Endothelial cell of umbilical vein (primary cell): ENCODE measurements around the gene CC2D1A. TPM values are rescaled to one million over a fixed set of nuclear protein-coding genes. Genes with fewer than 3 reads are reported as not detected.

Experiments used
- BruUV-seq: library from RNA; stranded (reverse); fragments of 400-500 nt; replicated peaks from 2 replicates; lab custom pipeline; 2021; lab: Mats Ljungman, UMichigan
- CTCF ChIA-PET: fragments of 300-600, 350-600 bp; sonication (Branson Sonifier 250); formaldehyde crosslinking; loops from one replicate; lab custom pipeline; 2021; ENCODE audit warnings: antibody characterized with exemption, inconsistent platforms; lab: Charles Lee
- POLR2A ChIA-PET: fragments of 300-600, 350-600 bp; sonication (Branson Sonifier 250); formaldehyde crosslinking; loops from one replicate; lab custom pipeline; 2021; ENCODE audit warnings: antibody characterized with exemption, inconsistent platforms; lab: Charles Lee
- DNase-seq: peaks from one replicate; pipeline ENCODE4 v3.0.0-alpha.2; 2011; ENCODE audit warnings: low read depth, low spot score
- FAIRE-seq: peaks from 2 replicates; lab custom pipeline; 2011; peaks lifted over from hg19 to GRCh38; lab: Jason Lieb, UNC
- H2AFZ ChIP-seq: 2 replicates; pipeline ENCODE4 v1.6.0; 2012; ENCODE audit warnings: low read depth, low read length, control low read depth, inconsistent platforms
- H3K27ac ChIP-seq: 2 replicates; pipeline ENCODE4 v1.5.1; 2011; ENCODE audit warnings: low read depth, mild to moderate bottlenecking, control low read depth, low read length, moderate library complexity; ENCODE audit not compliant: insufficient read depth
- H3K27me3 ChIP-seq, 2 experiments: 2 replicates each; pipeline versions ENCODE4 v1.6.0 to v1.6.1; 2011; ENCODE audit warnings: low read length in 2 of 2, mixed read lengths in 1 of 2; ENCODE audit not compliant: control insufficient read depth in 2 of 2, insufficient read depth in 2 of 2
- H3K36me3 ChIP-seq, 2 experiments: 2 replicates in 1 of 2; 3 replicates in 1 of 2; pipeline ENCODE4 v1.5.1; 2011; ENCODE audit warnings: low read length in 2 of 2, mild to moderate bottlenecking in 1 of 2, moderate library complexity in 1 of 2; ENCODE audit not compliant: control insufficient read depth in 2 of 2, insufficient read depth in 2 of 2; ENCODE audit errors: extremely low read depth in 1 of 2
- H3K4me1 ChIP-seq: 3 replicates; pipeline ENCODE4 v1.5.1; 2011; ENCODE audit warnings: mild to moderate bottlenecking, low read length; ENCODE audit not compliant: control insufficient read depth, insufficient read depth; ENCODE audit errors: extremely low read depth
- H3K4me2 ChIP-seq: 2 replicates; pipeline ENCODE4 v1.6.1; 2011; ENCODE audit warnings: low read length, control low read depth, mixed read lengths; ENCODE audit not compliant: insufficient read depth
- H3K4me3 ChIP-seq, 3 experiments: fragments of 200-600 bp in 1 of 3; sonication (generic), shearing (Covaris generic) in 1 of 3; replicated peaks in 1 of 3; 2 replicates each; pipeline ENCODE4 v1.5.1; 2011 to 2016; ENCODE audit warnings: control low read depth in 3 of 3, low read length in 3 of 3, mild to moderate bottlenecking in 2 of 3, inconsistent platforms in 1 of 3, low read depth in 1 of 3, moderate library complexity in 1 of 3; ENCODE audit not compliant: insufficient read depth in 1 of 3
- H3K79me2 ChIP-seq: 2 replicates; pipeline ENCODE4 v1.6.0; 2012; ENCODE audit warnings: low read length, inconsistent platforms; ENCODE audit not compliant: control insufficient read depth, insufficient read depth
- H3K9ac ChIP-seq: replicated peaks from 2 replicates; pipeline ENCODE3; 2011; ENCODE audit warnings: low read length, control low read depth; ENCODE audit not compliant: insufficient read depth; ENCODE audit errors: extremely low read depth
- H3K9me1 ChIP-seq: replicated peaks from 3 replicates; pipeline ENCODE4 v1.6.0; 2011; ENCODE audit warnings: mild to moderate bottlenecking, low read length; ENCODE audit not compliant: control insufficient read depth, insufficient read depth; ENCODE audit errors: extremely low read depth
- H3K9me3 ChIP-seq: replicated peaks from 2 replicates; pipeline ENCODE4 v1.5.1; 2012; ENCODE audit warnings: low read length, inconsistent platforms; ENCODE audit not compliant: control insufficient read depth, insufficient read depth
- H4K20me1 ChIP-seq: replicated peaks from 2 replicates; pipeline ENCODE3; 2011; ENCODE audit warnings: mild to moderate bottlenecking, low read length; ENCODE audit not compliant: control insufficient read depth, insufficient read depth; ENCODE audit errors: extremely low read depth
- EZH2 ChIP-seq: IDR thresholded peaks from 2 replicates; pipeline ENCODE4 v1.6.1; 2012; ENCODE audit warnings: borderline replicate concordance, low read depth, mild to moderate bottlenecking, moderate library complexity, low read length, inconsistent platforms; ENCODE audit not compliant: severe bottlenecking
- FOS ChIP-seq: IDR thresholded peaks from 2 replicates; pipeline ENCODE4 v1.6.1; 2011; ENCODE audit warnings: mild to moderate bottlenecking, low read length, moderate library complexity, borderline replicate concordance; ENCODE audit not compliant: insufficient read depth
- GATA2 ChIP-seq: IDR thresholded peaks from 2 replicates; pipeline ENCODE4 v1.7.0; 2011; ENCODE audit warnings: low read depth, mild to moderate bottlenecking, moderate library complexity, mixed read lengths, low read length; ENCODE audit not compliant: insufficient read length, insufficient read depth
- JUN ChIP-seq: IDR thresholded peaks from 2 replicates; pipeline ENCODE4 v1.6.1; 2011; ENCODE audit warnings: borderline replicate concordance, low read depth; ENCODE audit not compliant: insufficient read length, insufficient read depth
- MAX ChIP-seq: IDR thresholded peaks from 2 replicates; pipeline ENCODE4 v1.6.1; 2011; ENCODE audit not compliant: insufficient read depth, insufficient read length
- MYC ChIP-seq: IDR thresholded peaks from one replicate; pipeline ENCODE4 v1.6.1; 2011; ENCODE audit warnings: mild to moderate bottlenecking, low read depth, low read length
- POLR2A ChIP-seq: IDR thresholded peaks from 2 replicates; pipeline ENCODE4 v1.6.1; 2012; ENCODE audit warnings: low read depth, mild to moderate bottlenecking, control low read depth, low read length
- POLR2AphosphoS5 ChIP-seq: IDR thresholded peaks from 2 replicates; pipeline ENCODE4 v1.6.1; 2012; ENCODE audit warnings: low read depth, mild to moderate bottlenecking, control low read depth, low read length, moderate library complexity; ENCODE audit not compliant: insufficient read depth
- dilution Hi-C: fragments of 300-500 bp; cut with MboI; formaldehyde crosslinking; loops from one replicate; pipeline ENCODE4 v1.15.0; 2019; ENCODE audit warnings: low sequenced_read_pairs; ENCODE audit not compliant: extremely low pct_ligation_motif_present
- intact Hi-C: fragments of 100-400 bp; cut with micrococcal nuclease; formaldehyde crosslinking; loops from one replicate; pipeline ENCODE4 v1.10.0; 2022
- polyA plus RNA-seq, 4 experiments: library from polyadenylated mRNA; depleted of rRNA in 3 of 4; stranded (reverse) in 3 of 4; unstranded in 1 of 4; fragments of >200 nt; gene quantifications; 2 replicates each; pipeline versions ENCODE4 v1.2.1 to v1.2.3, GENCODE V29; 2011 to 2012; ENCODE audit warnings: missing spikeins in 1 of 4
- total RNA-seq: library from RNA; stranded (reverse); gene quantifications from 2 replicates; pipeline ENCODE4 v1.2.3, GENCODE V29; 2021
- TF ChIP-seq, protein P1 (sequence below), 2 donors: IDR thresholded peaks; 1 replicate in 1 of 2; 2 replicates in 1 of 2; pipeline ENCODE4 v1.5.1; 2011; ENCODE audit warnings: low read length in 2 of 2, mild to moderate bottlenecking in 2 of 2, moderate library complexity in 2 of 2, control low read depth in 1 of 2, inconsistent platforms in 1 of 2, low read depth in 1 of 2; ENCODE audit not compliant: insufficient read depth in 1 of 2; ENCODE audit errors: extremely low read depth in 1 of 2

The CC2D1A gene
- total and polyA plus RNA-seq, 2 donors (not counting 3 experiments of a cell fraction or from before 2014, with no cell fraction given) = 13.6 to 33.7 TPM

- Histone ChIP-seq H3K9me1 (no peaks in the 10 kb centered on the region), H3K9me3 (no peaks in the 10 kb centered on the region), H3K79me2 (no peaks in the 10 kb centered on the region), H3K4me2 (no peak within 1 kb of the TSS), H4K20me1 (no peaks in the 10 kb centered on the region), H3K4me3 (no peak within 1 kb of the TSS), H3K27ac (no peak within 1 kb of the TSS), H3K27me3 (no peaks in the 10 kb centered on the region), H2AFZ (no peak within 1 kb of the TSS), H3K36me3 (no peaks in the 10 kb centered on the region), H3K4me1 (peaks cover 5% of the 10 kb centered on the region), H3K9ac (no peak within 1 kb of the TSS)
- no peak for FAIRE-seq
- ChIA-PET POLR2A (no interaction called here), CTCF (interaction anchor here (1.1 to 8.1 kb wide), 4 partner anchors 155 to 260 kb away, joined by 4 to 74 read pairs (median 14); partner anchors contain the start of genes ASF1B, IL27RA and MISP3)
- no peak for DNase-seq
- TF ChIP-seq MAX (no peak), POLR2A (no peak), MYC (no peak), EZH2 (no peak), FOS (no peak), POLR2AphosphoS5 (no peak), GATA2 (no peak), JUN (no peak)
- TF ChIP-seq, protein P1, sequence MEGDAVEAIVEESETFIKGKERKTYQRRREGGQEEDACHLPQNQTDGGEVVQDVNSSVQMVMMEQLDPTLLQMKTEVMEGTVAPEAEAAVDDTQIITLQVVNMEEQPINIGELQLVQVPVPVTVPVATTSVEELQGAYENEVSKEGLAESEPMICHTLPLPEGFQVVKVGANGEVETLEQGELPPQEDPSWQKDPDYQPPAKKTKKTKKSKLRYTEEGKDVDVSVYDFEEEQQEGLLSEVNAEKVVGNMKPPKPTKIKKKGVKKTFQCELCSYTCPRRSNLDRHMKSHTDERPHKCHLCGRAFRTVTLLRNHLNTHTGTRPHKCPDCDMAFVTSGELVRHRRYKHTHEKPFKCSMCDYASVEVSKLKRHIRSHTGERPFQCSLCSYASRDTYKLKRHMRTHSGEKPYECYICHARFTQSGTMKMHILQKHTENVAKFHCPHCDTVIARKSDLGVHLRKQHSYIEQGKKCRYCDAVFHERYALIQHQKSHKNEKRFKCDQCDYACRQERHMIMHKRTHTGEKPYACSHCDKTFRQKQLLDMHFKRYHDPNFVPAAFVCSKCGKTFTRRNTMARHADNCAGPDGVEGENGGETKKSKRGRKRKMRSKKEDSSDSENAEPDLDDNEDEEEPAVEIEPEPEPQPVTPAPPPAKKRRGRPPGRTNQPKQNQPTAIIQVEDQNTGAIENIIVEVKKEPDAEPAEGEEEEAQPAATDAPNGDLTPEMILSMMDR (IDR thresholded peaks at IDR 0.05; ENCODE audit: extremely low read depth in 1 of 2, insufficient read depth in 1 of 2, low read depth in 1 of 2, low read length in 2 of 2) = no peak
- intact Hi-C loops = no loop called here
- no TSS peak for BruUV-seq
- dilution Hi-C loops = no loop called here
Observed at GRCh38 chr19:13876834-13877233, 29.2 kb upstream of the CC2D1A start, which contains the start of gene NANOS3. Gene NANOS3, plus strand, starts transcription at chr19:13877134. Its CDS starts 115 bp downstream, at chr19:13877249.
